ENCODE results near the gene SCN1A. TPM values are rescaled to one million over a fixed set of nuclear protein-coding genes. Genes with fewer than 3 reads are reported as not detected.
"Not testable (repeated sequence)": the region's sequence is repeated elsewhere in the genome, so short reads cannot be mapped to it uniquely, and the experiment has no call there.

Gene SCN1A
- total and polyA plus RNA-seq, 2 of the 4 experiments (the other 2 are of a cell fraction): under 0.01 TPM; not detected in 1

- no TSS peak for BruUV-seq (replicated peaks)
- Histone ChIP-seq H3K9me1 (ENCODE audit: insufficient read depth, low read length) (no peaks in the 10 kb centered on the region), H3K27me3 (ENCODE audit: control insufficient read depth, insufficient read depth, low read length) (no peaks in the 10 kb centered on the region), H3K9ac (ENCODE audit: low read depth, low read length) (no peak overlapping the region), H2BK5ac (ENCODE audit: low read depth, low read length, poor library complexity, severe bottlenecking) (no peak overlapping the region), H2AFZ (replicated peaks; ENCODE audit: low read length, poor library complexity) (no peak overlapping the region), H3K23ac (ENCODE audit: low read depth, low read length) (no peak overlapping the region), H2BK20ac (ENCODE audit: low read depth, low read length) (no peak overlapping the region), H2AK9ac (replicated peaks; ENCODE audit: low read depth, low read length, poor library complexity) (no peak overlapping the region), H4K20me1 (ENCODE audit: insufficient read depth, low read length) (no peaks in the 10 kb centered on the region), H2AK5ac (ENCODE audit: low read depth, low read length) (no peak overlapping the region), H3K4me3 (ENCODE audit: insufficient read depth, low read depth, low read length) (no peak overlapping the region), H3K14ac (replicated peaks; ENCODE audit: low read depth, low read length) (no peak overlapping the region), H4K5ac (ENCODE audit: low read depth, low read length) (no peak overlapping the region), H3K36me3 (ENCODE audit: control insufficient read depth, insufficient read depth, low read length) (no peaks in the 10 kb centered on the region), H3K79me1 (ENCODE audit: low read depth in 1 of 2, low read length in 2 of 2) (no peaks in the 10 kb centered on the region), H2BK15ac (ENCODE audit: low read depth, low read length) (no peak overlapping the region), H3K56ac (ENCODE audit: extremely low read depth, insufficient read depth, low read length) (no peak overlapping the region), H4K8ac (ENCODE audit: low read depth in 2 of 2, low read length in 2 of 2) (no peak overlapping the region), H3K18ac (ENCODE audit: low read depth, low read length) (no peak overlapping the region), H3K4me2 (ENCODE audit: low read depth, low read length) (no peak overlapping the region), H3K27ac (ENCODE audit: insufficient read depth, low read length) (no peak overlapping the region), H4K91ac (ENCODE audit: insufficient read depth, low read depth, low read length) (no peak overlapping the region), H3K9me3 (ENCODE audit: control insufficient read depth, insufficient read depth, low read length) (no peaks in the 10 kb centered on the region), H2BK120ac (ENCODE audit: low read depth, low read length) (no peak overlapping the region), H3K4ac (ENCODE audit: low read depth, low read length) (no peak overlapping the region), H3K4me1 (ENCODE audit: control insufficient read depth, insufficient read depth, low read length) (no peaks in the 10 kb centered on the region)
- POLR2A ChIA-PET (ENCODE audit: unreplicated experiment): no interaction called here
- TF ChIP-seq FOS (IDR thresholded peaks at IDR 0.05; ENCODE audit: low read depth, low read length): no peak
- TF ChIP-seq POLR2A (IDR thresholded peaks at IDR 0.05; ENCODE audit: low read depth, low read length): no peak
- dilution Hi-C loops (cut with HindIII; ENCODE audit: low sequenced_read_pairs, unreplicated experiment): no loop called here
- in situ Hi-C loops (cut with MboI; ENCODE audit: low sequenced_read_pairs): no loop called here
- intact Hi-C loops (cut with micrococcal nuclease): no loop called here
- DNase-seq (no peak), ATAC-seq (ENCODE audit: low read depth) (no peak)
- CTCF ChIA-PET: no interaction called here
Observed at GRCh38 chr2:165985120-165985519, 142.7 kb downstream of the SCN1A start.

GRCh38 chr2:165972161-165972560 lies 155.7 kb downstream of the SCN1A start:
- H3K27me3 ChIP-seq (ENCODE audit: control insufficient read depth, insufficient read depth, low read length); H2BK20ac ChIP-seq (ENCODE audit: low read depth, low read length); H2BK120ac ChIP-seq (ENCODE audit: low read depth, low read length); H4K20me1 ChIP-seq (ENCODE audit: insufficient read depth, low read length); intact Hi-C loops (cut with micrococcal nuclease); H3K4me2 ChIP-seq (ENCODE audit: low read depth, low read length); H3K14ac ChIP-seq (replicated peaks; ENCODE audit: low read depth, low read length); H3K56ac ChIP-seq (ENCODE audit: extremely low read depth, insufficient read depth, low read length); ATAC-seq (ENCODE audit: low read depth); H2AK5ac ChIP-seq (ENCODE audit: low read depth, low read length); H3K4ac ChIP-seq (ENCODE audit: low read depth, low read length); H3K9me3 ChIP-seq (ENCODE audit: control insufficient read depth, insufficient read depth, low read length); H2AFZ ChIP-seq (replicated peaks; ENCODE audit: low read length, poor library complexity); H3K27ac ChIP-seq (ENCODE audit: insufficient read depth, low read length); H3K4me3 ChIP-seq (ENCODE audit: insufficient read depth, low read depth, low read length); POLR2A ChIA-PET (ENCODE audit: unreplicated experiment); CTCF ChIA-PET; H3K36me3 ChIP-seq (ENCODE audit: control insufficient read depth, insufficient read depth, low read length); H3K9ac ChIP-seq (ENCODE audit: low read depth, low read length); H2BK5ac ChIP-seq (ENCODE audit: low read depth, low read length, poor library complexity, severe bottlenecking); H3K79me1 ChIP-seq (ENCODE audit: low read depth in 1 of 2, low read length in 2 of 2); DNase-seq; BruUV-seq (replicated peaks); H4K8ac ChIP-seq (ENCODE audit: low read depth in 2 of 2, low read length in 2 of 2); H3K18ac ChIP-seq (ENCODE audit: low read depth, low read length); H3K9me1 ChIP-seq (ENCODE audit: insufficient read depth, low read length); H3K4me1 ChIP-seq (ENCODE audit: control insufficient read depth, insufficient read depth, low read length); dilution Hi-C loops (cut with HindIII; ENCODE audit: low sequenced_read_pairs, unreplicated experiment); H4K5ac ChIP-seq (ENCODE audit: low read depth, low read length); H4K91ac ChIP-seq (ENCODE audit: insufficient read depth, low read depth, low read length); H2BK15ac ChIP-seq (ENCODE audit: low read depth, low read length); H2AK9ac ChIP-seq (replicated peaks; ENCODE audit: low read depth, low read length, poor library complexity); H3K23ac ChIP-seq (ENCODE audit: low read depth, low read length): not testable (repeated sequence)
- in situ Hi-C loops (cut with MboI; ENCODE audit: low sequenced_read_pairs): loop anchor here (25.0 kb wide), 1 partner anchor 440 kb away; no protein-coding TSS in a partner anchor
